GM13977 (cell line): ENCODE results near the gene KRTCAP2.

Experiments
- DNase-seq: peaks from one replicate; pipeline ENCODE4 v3.0.0; 2012; ENCODE audit warnings: low spot score
- in situ Hi-C: fragments of 300-500 bp; cut with MboI; formaldehyde crosslinking; loops from one replicate; pipeline ENCODE4 v1.12.0; 2022; ENCODE audit warnings: low sequenced_read_pairs, low pct_unique_long_range_greater_than_20kb, mixed read lengths, inconsistent platforms; ENCODE audit not compliant: unreplicated experiment
- TF ChIP-seq, protein P1 (sequence below): IDR thresholded peaks from 2 replicates; pipeline ENCODE4 v1.5.1; 2012; ENCODE audit warnings: mild to moderate bottlenecking, control low read depth; ENCODE audit not compliant: insufficient read depth; ENCODE audit errors: extremely low read depth, missing control alignments

Gene KRTCAP2

DNA sequence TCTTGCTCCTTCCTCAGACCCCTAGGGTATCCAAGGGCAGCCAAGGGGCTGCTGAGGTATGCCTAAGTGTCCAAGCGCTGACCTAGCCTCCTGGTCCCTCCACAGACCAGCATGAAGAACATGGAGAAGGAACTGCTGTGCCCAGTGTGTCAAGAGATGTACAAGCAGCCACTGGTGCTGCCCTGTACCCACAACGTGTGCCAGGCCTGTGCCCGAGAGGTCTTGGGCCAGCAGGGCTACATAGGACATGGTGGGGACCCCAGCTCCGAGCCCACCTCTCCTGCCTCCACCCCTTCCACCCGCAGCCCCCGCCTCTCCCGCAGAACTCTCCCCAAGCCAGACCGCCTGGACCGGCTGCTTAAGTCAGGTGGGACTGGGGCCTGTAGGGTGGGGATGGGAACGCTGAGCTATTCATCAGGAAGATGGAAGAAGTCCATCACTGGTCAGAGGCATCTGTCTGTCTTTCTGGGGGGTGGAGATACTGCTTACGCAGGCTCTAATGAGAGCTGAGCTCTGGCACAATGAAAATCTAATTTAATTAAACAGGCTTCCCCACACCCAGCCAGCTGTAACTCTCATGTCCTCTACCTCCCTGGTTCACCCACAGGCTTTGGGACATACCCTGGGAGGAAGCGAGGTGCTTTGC, 2.3 kb upstream of the KRTCAP2 start:
- in situ Hi-C loops = no loop called here
- DNase-seq = peak; percentile 21
- TF ChIP-seq, protein P1, sequence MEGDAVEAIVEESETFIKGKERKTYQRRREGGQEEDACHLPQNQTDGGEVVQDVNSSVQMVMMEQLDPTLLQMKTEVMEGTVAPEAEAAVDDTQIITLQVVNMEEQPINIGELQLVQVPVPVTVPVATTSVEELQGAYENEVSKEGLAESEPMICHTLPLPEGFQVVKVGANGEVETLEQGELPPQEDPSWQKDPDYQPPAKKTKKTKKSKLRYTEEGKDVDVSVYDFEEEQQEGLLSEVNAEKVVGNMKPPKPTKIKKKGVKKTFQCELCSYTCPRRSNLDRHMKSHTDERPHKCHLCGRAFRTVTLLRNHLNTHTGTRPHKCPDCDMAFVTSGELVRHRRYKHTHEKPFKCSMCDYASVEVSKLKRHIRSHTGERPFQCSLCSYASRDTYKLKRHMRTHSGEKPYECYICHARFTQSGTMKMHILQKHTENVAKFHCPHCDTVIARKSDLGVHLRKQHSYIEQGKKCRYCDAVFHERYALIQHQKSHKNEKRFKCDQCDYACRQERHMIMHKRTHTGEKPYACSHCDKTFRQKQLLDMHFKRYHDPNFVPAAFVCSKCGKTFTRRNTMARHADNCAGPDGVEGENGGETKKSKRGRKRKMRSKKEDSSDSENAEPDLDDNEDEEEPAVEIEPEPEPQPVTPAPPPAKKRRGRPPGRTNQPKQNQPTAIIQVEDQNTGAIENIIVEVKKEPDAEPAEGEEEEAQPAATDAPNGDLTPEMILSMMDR = no peak

DNA sequence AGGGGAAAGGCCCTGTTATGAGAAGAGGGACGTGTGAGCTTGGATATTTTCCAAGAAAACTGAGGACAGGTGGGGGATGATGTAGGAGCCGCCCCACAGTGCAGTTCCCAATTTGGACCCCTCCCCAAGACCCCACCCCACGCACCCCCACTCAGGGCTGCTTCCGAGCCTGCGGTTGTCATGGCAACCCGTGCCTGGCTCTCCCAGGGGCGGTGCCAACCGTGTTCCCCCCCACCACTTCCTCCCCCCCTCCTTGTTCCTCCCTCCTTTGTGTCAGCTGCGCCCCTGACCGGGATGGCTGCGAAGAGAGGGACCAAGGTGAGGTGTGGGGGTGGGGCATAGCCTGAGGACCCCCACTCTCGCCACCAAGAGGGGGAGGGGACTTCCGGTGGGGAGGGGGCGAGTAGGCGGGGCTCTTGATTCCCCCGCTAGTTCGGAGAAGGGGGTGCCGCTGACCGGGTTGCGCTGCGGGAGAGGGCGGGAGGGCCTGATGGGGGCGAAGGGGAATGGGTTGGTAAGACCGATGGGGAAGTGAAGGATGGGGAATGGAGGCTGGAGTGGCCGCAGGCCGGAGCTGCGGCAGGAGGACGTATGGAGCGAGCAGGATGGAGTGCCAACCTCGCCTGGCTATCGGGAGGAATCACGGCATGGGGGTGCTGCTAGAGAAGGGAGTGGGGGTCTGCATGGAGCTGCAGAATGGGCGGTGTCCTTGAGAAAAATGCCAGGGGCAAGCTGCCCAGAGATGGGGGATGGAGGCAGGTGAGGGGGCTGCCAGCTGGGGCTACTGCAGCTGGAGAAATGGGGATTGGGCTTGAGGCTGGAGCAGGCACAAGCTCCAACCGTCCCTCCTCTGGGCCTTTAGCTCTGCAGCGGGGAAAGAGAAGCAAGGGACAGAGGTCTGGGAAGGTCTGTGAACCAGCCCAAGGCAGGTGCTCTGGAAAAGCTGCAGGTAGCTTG, 1.5 kb upstream of the KRTCAP2 start:
- in situ Hi-C loops = no loop called here
- TF ChIP-seq, protein P1 = no peak
- peak; percentile 53 for DNase-seq

DNA sequence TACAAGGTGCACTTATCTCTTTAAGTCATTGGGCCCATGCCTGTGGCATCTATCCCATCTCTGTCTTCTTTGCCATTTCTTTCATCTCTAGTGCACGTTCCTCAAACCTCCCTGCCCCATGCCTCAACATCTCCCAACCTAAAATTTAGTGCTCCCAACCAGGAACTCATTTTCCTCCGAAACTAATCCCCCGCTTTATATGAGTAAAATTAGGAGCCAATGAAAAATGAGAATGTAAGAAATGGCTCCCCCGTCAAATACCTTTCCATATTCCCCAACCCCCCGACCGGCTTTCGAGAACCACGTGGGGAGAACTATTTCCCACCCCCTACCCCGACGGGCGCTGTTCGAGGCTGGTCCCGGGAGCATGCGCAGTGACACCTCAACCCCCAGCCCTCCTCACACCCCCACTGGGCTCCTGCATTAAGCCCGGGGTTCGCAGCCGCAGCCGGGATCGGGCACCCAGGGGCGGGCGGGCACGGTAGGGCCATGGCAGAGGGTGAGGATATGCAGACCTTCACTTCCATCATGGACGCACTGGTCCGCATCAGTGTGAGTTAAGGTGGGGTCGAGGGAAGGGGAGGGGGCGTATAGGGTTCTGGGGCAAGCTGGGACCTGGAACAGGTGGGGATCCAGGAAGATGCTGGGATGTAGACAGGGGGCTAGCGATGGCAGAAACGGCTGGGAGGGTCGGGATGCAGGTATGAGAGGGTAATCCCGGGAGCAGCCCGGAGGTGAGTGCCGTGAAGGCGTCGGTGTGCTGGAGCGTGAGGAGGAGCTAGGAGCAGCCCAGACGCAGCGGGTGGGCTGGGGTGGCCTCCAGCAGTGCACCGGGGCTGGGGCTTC, 597 bp upstream of the KRTCAP2 start, which contains the start of gene TRIM46:
TSS of gene TRIM46 (plus strand) at position 372 of the 846 bp plus-strand sequence. CDS start at position 490, 118 bp downstream.
- peak; percentile 83 for DNase-seq
- in situ Hi-C loops = no loop called here
- TF ChIP-seq, protein P1 = no peak

DNA sequence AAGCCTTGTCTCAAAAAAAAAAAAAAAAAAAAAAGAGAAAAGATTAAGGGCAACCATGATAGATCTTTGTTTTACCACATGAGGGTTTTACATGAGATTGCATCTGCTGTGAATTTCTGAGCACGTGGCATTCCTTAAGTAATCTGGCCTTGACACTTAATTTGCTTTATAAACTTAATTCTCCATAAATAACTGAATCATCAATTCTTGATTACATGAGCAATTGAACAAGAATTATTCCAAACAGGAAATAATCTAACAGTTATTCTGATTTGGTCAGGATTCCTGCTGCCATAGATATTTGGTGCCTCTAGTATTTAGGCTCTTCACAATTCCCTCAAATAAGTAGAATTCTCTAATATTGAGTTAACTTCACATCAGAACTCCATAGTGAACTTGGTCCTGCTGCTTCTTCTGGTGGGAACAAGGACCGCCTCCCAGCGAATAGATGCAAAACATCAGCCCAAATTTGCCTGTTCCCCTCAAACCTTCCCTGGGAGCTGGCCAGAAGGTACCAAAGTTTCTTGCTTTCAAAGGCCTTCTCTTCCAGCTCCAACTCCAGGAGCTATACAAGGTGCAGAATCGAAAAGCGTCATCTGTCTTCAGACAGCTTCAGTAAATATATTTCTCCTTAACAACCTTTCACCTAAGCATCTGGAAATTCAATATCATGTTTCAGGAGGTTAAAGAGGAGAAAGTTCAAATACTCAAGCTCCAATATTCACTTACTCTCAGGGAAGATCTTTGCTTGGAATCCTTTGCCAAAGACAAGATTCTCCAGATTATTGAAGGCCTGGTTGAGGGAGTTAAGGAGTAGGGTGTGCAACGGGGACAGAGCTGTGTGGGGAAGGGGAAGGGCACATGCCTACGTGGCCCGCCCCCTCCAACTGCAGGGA, 1.0 kb downstream of the KRTCAP2 start:
- in situ Hi-C loops = no loop called here

DNA sequence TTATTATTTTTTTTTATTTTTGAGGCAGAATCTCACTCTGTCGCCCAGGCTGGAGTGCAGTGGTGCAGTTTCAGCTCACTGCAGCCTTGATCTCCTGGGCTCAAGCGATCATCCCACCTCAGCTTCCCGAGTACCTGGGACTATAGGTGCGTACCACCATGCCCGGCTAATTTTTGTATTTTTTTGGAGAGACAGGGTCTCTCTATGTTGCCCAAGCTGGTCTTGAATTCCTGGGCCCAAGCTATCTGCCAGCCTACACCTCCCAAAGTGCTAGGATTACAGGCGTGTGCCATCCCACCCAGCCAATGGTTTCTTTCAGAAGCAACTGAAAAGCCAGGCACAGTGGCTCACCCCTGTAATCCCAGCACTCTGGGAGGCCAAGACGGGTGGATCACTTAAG, 2.3 kb downstream of the KRTCAP2 start:
- in situ Hi-C loops = no loop called here
- TF ChIP-seq, protein P1 = no peak
- no peak for DNase-seq

More for the DNA sequence above, 1.0 kb downstream of the KRTCAP2 start:
- DNase-seq = no peak
- TF ChIP-seq, protein P1 = no peak
